Keratinocyte (primary cell): ENCODE data around the gene CEP43. TPM values are rescaled to one million over a fixed set of nuclear protein-coding genes. Genes with fewer than 3 reads are reported as not detected.
"Not testable (repeated sequence)": the region's sequence is repeated elsewhere in the genome, so short reads cannot be mapped to it uniquely, and the experiment has no call there.

Source experiments
- DNase-seq: peaks from one replicate; pipeline ENCODE4 v3.0.0-alpha.2; 2011; ENCODE audit warnings: low read depth, missing footprints, low spot score
- FAIRE-seq: peaks from 2 replicates; lab custom pipeline; 2011; peaks lifted over from hg19 to GRCh38; lab: Jason Lieb, UNC
- H2AFZ ChIP-seq: 2 replicates; pipeline ENCODE4 v1.6.0; 2012; ENCODE audit warnings: low read length, control low read depth, inconsistent platforms; ENCODE audit not compliant: control insufficient read depth
- H3K27ac ChIP-seq: 2 replicates; pipeline ENCODE4 v1.5.1; 2011; ENCODE audit warnings: low read length; ENCODE audit not compliant: control insufficient read depth, insufficient read depth
- H3K27me3 ChIP-seq: 3 replicates; pipeline ENCODE4 v1.6.0; 2011; ENCODE audit warnings: low read length; ENCODE audit not compliant: control insufficient read depth, insufficient read depth; ENCODE audit errors: extremely low read depth
- H3K36me3 ChIP-seq, 2 experiments: 2 replicates in 1 of 2; 3 replicates in 1 of 2; pipeline ENCODE4 v1.5.1; 2011; ENCODE audit warnings: low read length in 2 of 2, mild to moderate bottlenecking in 1 of 2; ENCODE audit not compliant: control insufficient read depth in 2 of 2, insufficient read depth in 2 of 2; ENCODE audit errors: extremely low read depth in 1 of 2
- H3K4me1 ChIP-seq: 3 replicates; pipeline ENCODE4 v1.5.1; 2011; ENCODE audit warnings: low read length; ENCODE audit not compliant: control insufficient read depth, insufficient read depth; ENCODE audit errors: extremely low read depth
- H3K4me2 ChIP-seq: 3 replicates; pipeline ENCODE4 v1.6.0; 2011; ENCODE audit warnings: low read depth, low read length; ENCODE audit not compliant: control insufficient read depth, insufficient read depth; ENCODE audit errors: extremely low read depth
- H3K4me3 ChIP-seq, 3 experiments: fragments of 200-600 bp in 1 of 3; sonication (generic) in 1 of 3; 2 replicates in 2 of 3; 3 replicates in 1 of 3; pipeline ENCODE4 v1.5.1; 2011 to 2016; ENCODE audit warnings: low read length in 3 of 3, mild to moderate bottlenecking in 3 of 3, control low read depth in 2 of 3, inconsistent platforms in 1 of 3, low read depth in 1 of 3, mixed read lengths in 1 of 3, mixed run types in 1 of 3, moderate library complexity in 1 of 3; ENCODE audit not compliant: control insufficient read depth in 2 of 3, insufficient read depth in 2 of 3; ENCODE audit errors: extremely low read depth in 1 of 3
- H3K79me2 ChIP-seq: 2 replicates; pipeline ENCODE4 v1.6.0; 2012; ENCODE audit warnings: low read length; ENCODE audit not compliant: control insufficient read depth, insufficient read depth
- H3K9ac ChIP-seq: 3 replicates; pipeline ENCODE4 v1.6.0; 2011; ENCODE audit warnings: low read length; ENCODE audit not compliant: control insufficient read depth, insufficient read depth; ENCODE audit errors: extremely low read depth
- H3K9me1 ChIP-seq: 3 replicates; pipeline ENCODE4 v1.6.0; 2011; ENCODE audit warnings: low read length; ENCODE audit not compliant: control insufficient read depth, insufficient read depth; ENCODE audit errors: extremely low read depth
- H3K9me3 ChIP-seq: 2 replicates; pipeline ENCODE4 v1.5.1; 2012; ENCODE audit warnings: low read depth, low read length; ENCODE audit not compliant: control insufficient read depth
- H4K20me1 ChIP-seq: 3 replicates; pipeline ENCODE4 v1.6.0; 2011; ENCODE audit warnings: low read length; ENCODE audit not compliant: control insufficient read depth, insufficient read depth; ENCODE audit errors: extremely low read depth
- EZH2 ChIP-seq: IDR thresholded peaks from one replicate; pipeline ENCODE4 v1.6.1; 2012; ENCODE audit warnings: inconsistent platforms, mild to moderate bottlenecking, low read length, moderate library complexity
- dilution Hi-C: fragments of 300-500 bp; cut with MboI; formaldehyde crosslinking; loops from one replicate; pipeline ENCODE4 v1.7.0; 2020; ENCODE audit warnings: low sequenced_read_pairs; ENCODE audit not compliant: extremely low pct_ligation_motif_present
- polyA plus RNA-seq, 5 experiments: library from polyadenylated mRNA; depleted of rRNA in 3 of 5; stranded (reverse) in 3 of 5; stranded (forward) in 1 of 5; unstranded in 1 of 5; fragments of >200 nt; gene quantifications; 1 replicate in 1 of 5; 2 replicates in 3 of 5; 3 replicates in 1 of 5; pipeline versions ENCODE4 v1.2.1 to v1.2.3, GENCODE V29; 2011 to 2012; ENCODE audit warnings: missing spikeins in 2 of 5, low read depth in 1 of 5, low replicate concordance in 1 of 5
- TF ChIP-seq, protein P1 (sequence below), 3 experiments: IDR thresholded peaks in 1 of 3; conservative IDR thresholded peaks in 1 of 3; optimal IDR thresholded peaks in 1 of 3; 2 replicates in 2 of 3; 3 replicates in 1 of 3; pipeline versions ENCODE3 to v1.5.1; 2011; ENCODE audit warnings: low read length in 3 of 3, mild to moderate bottlenecking in 3 of 3, moderate library complexity in 2 of 3, control low read depth in 1 of 3, inconsistent platforms in 1 of 3; ENCODE audit not compliant: insufficient read depth in 2 of 3; ENCODE audit errors: extremely low read depth in 1 of 3

The CEP43 gene
- polyA plus RNA-seq, 1 donor (not counting 4 experiments of a cell fraction or from before 2014, with no cell fraction given): 18.4 TPM

DNA sequence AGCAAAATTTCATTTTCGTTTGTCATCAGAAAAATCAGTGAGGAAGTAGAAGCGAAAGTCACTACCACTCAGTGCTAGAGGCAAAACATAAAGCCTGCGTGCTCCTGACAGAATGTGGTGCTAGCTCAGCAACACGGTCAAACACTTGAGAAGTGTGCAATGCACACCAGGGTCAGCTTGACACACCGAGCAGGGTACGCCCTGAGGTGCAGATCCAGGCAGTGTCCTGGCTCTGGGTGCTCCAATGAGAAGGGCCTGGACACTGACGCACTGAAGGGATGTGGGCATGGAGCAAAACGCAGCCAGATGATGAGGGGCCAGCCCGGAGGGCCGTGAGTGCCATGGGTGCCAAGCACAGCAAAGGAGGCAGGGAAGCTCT lies 48.8 kb upstream of the CEP43 start:
- no peak for FAIRE-seq
- no peaks in the 10 kb centered on the region for H3K9me3 ChIP-seq
- no peak overlapping the region for H3K4me3 ChIP-seq
- no peaks in the 10 kb centered on the region for H4K20me1 ChIP-seq
- dilution Hi-C loops: no loop called here
- no peak for DNase-seq
- TF ChIP-seq EZH2: no peak
- TF ChIP-seq, protein P1, sequence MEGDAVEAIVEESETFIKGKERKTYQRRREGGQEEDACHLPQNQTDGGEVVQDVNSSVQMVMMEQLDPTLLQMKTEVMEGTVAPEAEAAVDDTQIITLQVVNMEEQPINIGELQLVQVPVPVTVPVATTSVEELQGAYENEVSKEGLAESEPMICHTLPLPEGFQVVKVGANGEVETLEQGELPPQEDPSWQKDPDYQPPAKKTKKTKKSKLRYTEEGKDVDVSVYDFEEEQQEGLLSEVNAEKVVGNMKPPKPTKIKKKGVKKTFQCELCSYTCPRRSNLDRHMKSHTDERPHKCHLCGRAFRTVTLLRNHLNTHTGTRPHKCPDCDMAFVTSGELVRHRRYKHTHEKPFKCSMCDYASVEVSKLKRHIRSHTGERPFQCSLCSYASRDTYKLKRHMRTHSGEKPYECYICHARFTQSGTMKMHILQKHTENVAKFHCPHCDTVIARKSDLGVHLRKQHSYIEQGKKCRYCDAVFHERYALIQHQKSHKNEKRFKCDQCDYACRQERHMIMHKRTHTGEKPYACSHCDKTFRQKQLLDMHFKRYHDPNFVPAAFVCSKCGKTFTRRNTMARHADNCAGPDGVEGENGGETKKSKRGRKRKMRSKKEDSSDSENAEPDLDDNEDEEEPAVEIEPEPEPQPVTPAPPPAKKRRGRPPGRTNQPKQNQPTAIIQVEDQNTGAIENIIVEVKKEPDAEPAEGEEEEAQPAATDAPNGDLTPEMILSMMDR (optimal IDR thresholded peaks at IDR 0.05 in 1 of 3, IDR thresholded peaks at IDR 0.05 in 1 of 3, conservative IDR thresholded peaks at IDR 0.05 in 1 of 3; ENCODE audit: extremely low read depth in 1 of 3, insufficient read depth in 2 of 3, low read length in 3 of 3): no peak
- no peaks in the 10 kb centered on the region for H3K9me1 ChIP-seq
- no peaks in the 10 kb centered on the region for H3K27me3 ChIP-seq
- H3K27ac ChIP-seq: no peak overlapping the region
- H3K79me2 ChIP-seq: no peaks in the 10 kb centered on the region
- no peak overlapping the region for H2AFZ ChIP-seq
- H3K4me1 ChIP-seq: peaks cover 8% of the 10 kb centered on the region
- no peak overlapping the region for H3K4me2 ChIP-seq
- no peaks in the 10 kb centered on the region for H3K36me3 ChIP-seq
- H3K9ac ChIP-seq: no peak overlapping the region

DNA sequence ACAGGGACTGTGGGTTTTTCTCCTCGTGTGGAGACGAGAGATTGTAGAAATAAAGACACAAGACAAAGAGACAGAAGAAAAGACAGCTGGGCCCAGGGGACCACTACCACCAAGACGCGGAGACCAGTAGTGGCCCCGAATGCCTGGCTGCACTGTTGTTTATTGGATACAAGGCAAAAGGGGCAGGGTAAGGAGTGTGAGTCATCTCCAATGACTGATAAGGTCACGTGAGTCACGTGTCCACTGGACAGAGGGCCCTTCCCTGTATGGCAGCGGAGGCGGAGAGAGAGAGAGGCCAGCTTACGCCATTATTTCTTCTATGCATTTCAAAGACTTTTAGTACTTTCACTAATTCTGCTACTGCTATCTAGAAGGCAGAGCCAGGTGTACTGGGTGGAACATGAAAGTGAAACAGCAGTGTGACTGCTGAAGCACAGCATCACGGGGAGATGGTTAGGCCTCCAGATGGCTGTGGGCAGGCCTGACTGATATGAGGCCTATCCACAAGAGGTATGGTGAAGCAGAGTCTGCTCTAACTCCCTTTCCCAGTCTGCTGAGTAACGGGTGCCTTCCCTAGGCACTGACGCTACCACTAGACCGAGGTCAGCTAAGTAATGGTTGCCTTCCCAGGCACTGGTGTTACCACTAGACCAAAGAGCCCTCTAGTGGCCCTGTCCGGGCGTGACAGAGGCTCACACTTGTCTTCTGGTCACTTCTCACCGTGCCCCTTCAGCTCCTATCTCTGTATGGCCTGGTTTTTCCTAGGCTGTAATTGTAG lies 48.1 kb upstream of the CEP43 start:
- H4K20me1 ChIP-seq, H3K9me3 ChIP-seq, H3K9me1 ChIP-seq, H3K36me3 ChIP-seq, H3K4me2 ChIP-seq, DNase-seq, FAIRE-seq, H3K4me3 ChIP-seq, H3K79me2 ChIP-seq, H3K27ac ChIP-seq, H2AFZ ChIP-seq, H3K27me3 ChIP-seq, H3K9ac ChIP-seq, dilution Hi-C loops: not testable (repeated sequence)
- TF ChIP-seq, protein P1 (optimal IDR thresholded peaks at IDR 0.05 in 1 of 3, IDR thresholded peaks at IDR 0.05 in 1 of 3, conservative IDR thresholded peaks at IDR 0.05 in 1 of 3; ENCODE audit: extremely low read depth in 1 of 3, insufficient read depth in 2 of 3, low read length in 3 of 3): peak in 2 of 3 experiments; percentile 41 to 64
- peaks cover 11% of the 10 kb centered on the region for H3K4me1 ChIP-seq
